DND-41 (cell line): ENCODE measurements around the gene RGPD4.
"Not testable (repeated sequence)": the region's sequence is repeated elsewhere in the genome, so short reads cannot be mapped to it uniquely, and the experiment has no call there.

Source experiments
- ATAC-seq: fragments of 200-7000 bp; cut with Tn5 transposase; 3 replicates; pipeline ENCODE4 v1.9.1; 2021; ENCODE audit warnings: low read depth; ENCODE audit not compliant: insufficient read depth
- DNase-seq: peaks from one replicate; pipeline ENCODE4 v3.0.0-alpha.2; 2020
- H2AFZ ChIP-seq: 2 replicates; pipeline ENCODE4 v1.6.0; 2012; ENCODE audit warnings: low read depth, low read length
- H3K27ac ChIP-seq: 2 replicates; pipeline ENCODE4 v1.5.1; 2012; ENCODE audit warnings: low read length, inconsistent platforms
- H3K27me3 ChIP-seq: fragments of 200-600 bp; sonication (generic); 2 replicates; pipeline ENCODE4 v1.6.0; 2012; ENCODE audit warnings: low read length, mild to moderate bottlenecking, inconsistent platforms; ENCODE audit not compliant: insufficient read depth, poor library complexity
- H3K36me3 ChIP-seq: 2 replicates; pipeline ENCODE4 v1.5.1; 2012; ENCODE audit warnings: low read length, inconsistent platforms; ENCODE audit not compliant: insufficient read depth
- H3K4me1 ChIP-seq: 2 replicates; pipeline ENCODE4 v1.5.1; 2012; ENCODE audit warnings: mild to moderate bottlenecking, low read length; ENCODE audit not compliant: insufficient read depth
- H3K4me2 ChIP-seq: 2 replicates; pipeline ENCODE4 v1.6.0; 2012; ENCODE audit warnings: mild to moderate bottlenecking, moderate library complexity, low read length, inconsistent platforms; ENCODE audit not compliant: insufficient read depth
- H3K4me3 ChIP-seq, 2 experiments: fragments of 200-600 bp in 1 of 2; shearing (Covaris generic) in 1 of 2; 2 replicates each; pipeline ENCODE4 v1.5.1; 2012 to 2016; ENCODE audit warnings: inconsistent platforms in 2 of 2, low read length in 2 of 2, mild to moderate bottlenecking in 2 of 2, low read depth in 1 of 2, moderate library complexity in 1 of 2
- H3K79me2 ChIP-seq: 2 replicates; pipeline ENCODE4 v1.6.0; 2012; ENCODE audit warnings: low read length, inconsistent platforms; ENCODE audit not compliant: insufficient read depth
- H3K9ac ChIP-seq: 2 replicates; pipeline ENCODE4 v1.6.0; 2012; ENCODE audit warnings: low read depth, mild to moderate bottlenecking, inconsistent platforms, low read length, moderate library complexity
- H3K9me3 ChIP-seq: 2 replicates; pipeline ENCODE4 v1.5.1; 2012; ENCODE audit warnings: low read length, moderate library complexity, mild to moderate bottlenecking, inconsistent platforms; ENCODE audit not compliant: insufficient read depth, severe bottlenecking
- H4K20me1 ChIP-seq: 2 replicates; pipeline ENCODE4 v1.6.0; 2012; ENCODE audit warnings: low read length; ENCODE audit not compliant: insufficient read depth
- EZH2 ChIP-seq: IDR thresholded peaks from 3 replicates; pipeline ENCODE4 v1.6.1; 2012; ENCODE audit warnings: borderline replicate concordance, low read depth, mild to moderate bottlenecking, moderate library complexity, low read length, inconsistent platforms; ENCODE audit not compliant: severe bottlenecking
- TF ChIP-seq, protein P1 (sequence below): IDR thresholded peaks from 2 replicates; pipeline ENCODE4 v1.5.1; 2012; ENCODE audit warnings: borderline replicate concordance, low read length, moderate library complexity, mild to moderate bottlenecking; ENCODE audit not compliant: poor library complexity, severe bottlenecking; ENCODE audit errors: extremely low read depth

Gene RGPD4

DNA sequence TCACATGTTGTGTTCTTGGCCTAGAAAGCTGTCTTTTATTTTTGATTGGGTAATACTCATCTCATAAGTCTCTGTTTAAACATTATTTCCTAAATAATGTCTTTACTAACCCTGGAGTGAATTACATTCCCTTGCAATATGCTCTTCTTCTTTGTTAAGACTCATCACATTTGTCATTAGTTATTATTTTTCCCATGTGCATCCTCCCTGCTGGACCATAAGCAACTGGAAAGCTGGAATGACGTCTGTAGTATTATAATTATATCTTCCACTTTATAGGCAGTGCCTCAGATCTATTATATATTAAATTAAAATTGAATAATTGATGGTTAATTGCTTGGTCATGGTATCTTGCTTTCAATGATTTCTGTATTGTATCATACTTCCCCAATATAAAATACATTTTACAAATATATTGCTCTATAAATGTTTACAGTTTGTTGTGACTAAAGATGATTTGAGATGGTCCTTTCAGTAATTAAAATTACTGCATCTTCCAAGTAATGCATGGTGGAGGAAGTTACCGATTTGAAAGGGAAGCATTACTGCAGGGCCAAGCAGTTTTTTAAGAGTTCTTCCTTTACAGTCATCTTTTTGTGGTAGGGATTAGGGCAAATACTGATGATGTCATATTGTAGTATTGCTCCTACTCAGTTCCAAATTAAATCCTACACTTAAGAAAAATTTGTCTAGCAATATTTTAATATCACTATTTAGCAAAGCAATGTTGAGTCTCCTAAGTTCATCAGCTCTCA lies 2.1 kb upstream of the RGPD4 start:
- Histone ChIP-seq H3K79me2 (no peaks in the 10 kb centered on the region), H4K20me1 (no peaks in the 10 kb centered on the region), H3K27me3 (no peaks in the 10 kb centered on the region), H3K36me3 (no peaks in the 10 kb centered on the region), H3K4me1 (no peaks in the 10 kb centered on the region), H3K9me3 (no peaks in the 10 kb centered on the region), H2AFZ (no peak overlapping the region), H3K4me2 (no peak overlapping the region), H3K4me3 (no peak overlapping the region), H3K27ac (no peak overlapping the region), H3K9ac (no peak overlapping the region)
- DNase-seq, result no peak
- no peak for ATAC-seq
- no peak for TF ChIP-seq EZH2
- TF ChIP-seq, protein P1, sequence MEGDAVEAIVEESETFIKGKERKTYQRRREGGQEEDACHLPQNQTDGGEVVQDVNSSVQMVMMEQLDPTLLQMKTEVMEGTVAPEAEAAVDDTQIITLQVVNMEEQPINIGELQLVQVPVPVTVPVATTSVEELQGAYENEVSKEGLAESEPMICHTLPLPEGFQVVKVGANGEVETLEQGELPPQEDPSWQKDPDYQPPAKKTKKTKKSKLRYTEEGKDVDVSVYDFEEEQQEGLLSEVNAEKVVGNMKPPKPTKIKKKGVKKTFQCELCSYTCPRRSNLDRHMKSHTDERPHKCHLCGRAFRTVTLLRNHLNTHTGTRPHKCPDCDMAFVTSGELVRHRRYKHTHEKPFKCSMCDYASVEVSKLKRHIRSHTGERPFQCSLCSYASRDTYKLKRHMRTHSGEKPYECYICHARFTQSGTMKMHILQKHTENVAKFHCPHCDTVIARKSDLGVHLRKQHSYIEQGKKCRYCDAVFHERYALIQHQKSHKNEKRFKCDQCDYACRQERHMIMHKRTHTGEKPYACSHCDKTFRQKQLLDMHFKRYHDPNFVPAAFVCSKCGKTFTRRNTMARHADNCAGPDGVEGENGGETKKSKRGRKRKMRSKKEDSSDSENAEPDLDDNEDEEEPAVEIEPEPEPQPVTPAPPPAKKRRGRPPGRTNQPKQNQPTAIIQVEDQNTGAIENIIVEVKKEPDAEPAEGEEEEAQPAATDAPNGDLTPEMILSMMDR, result no peak

DNA sequence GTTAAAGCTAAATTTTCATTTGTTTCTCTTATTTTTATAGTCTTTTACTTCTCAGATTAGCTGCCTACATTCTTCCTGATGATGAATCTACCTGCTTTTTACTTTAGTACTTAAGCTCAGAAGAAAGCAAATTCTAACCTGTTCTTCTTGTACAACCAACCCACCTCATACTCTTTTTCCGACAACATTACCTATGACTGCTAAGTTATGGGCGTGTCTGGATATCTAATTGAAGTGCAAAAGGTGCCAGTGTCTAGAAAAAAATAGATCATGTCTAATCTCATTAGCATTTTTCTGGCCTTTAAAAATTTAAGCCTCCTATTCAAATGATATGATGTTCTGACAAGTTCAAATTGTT lies 1.5 kb upstream of the RGPD4 start:
- no peaks in the 10 kb centered on the region for H4K20me1 ChIP-seq
- TF ChIP-seq, protein P1, result no peak
- TF ChIP-seq EZH2, result no peak
- no peaks in the 10 kb centered on the region for H3K36me3 ChIP-seq
- no peak overlapping the region for H2AFZ ChIP-seq
- no peaks in the 10 kb centered on the region for H3K79me2 ChIP-seq
- H3K4me3 ChIP-seq, result no peak overlapping the region
- no peak for ATAC-seq
- no peaks in the 10 kb centered on the region for H3K9me3 ChIP-seq
- no peaks in the 10 kb centered on the region for H3K27me3 ChIP-seq
- no peak overlapping the region for H3K4me2 ChIP-seq
- DNase-seq, result no peak
- no peak overlapping the region for H3K9ac ChIP-seq
- no peaks in the 10 kb centered on the region for H3K4me1 ChIP-seq
- H3K27ac ChIP-seq, result no peak overlapping the region

DNA sequence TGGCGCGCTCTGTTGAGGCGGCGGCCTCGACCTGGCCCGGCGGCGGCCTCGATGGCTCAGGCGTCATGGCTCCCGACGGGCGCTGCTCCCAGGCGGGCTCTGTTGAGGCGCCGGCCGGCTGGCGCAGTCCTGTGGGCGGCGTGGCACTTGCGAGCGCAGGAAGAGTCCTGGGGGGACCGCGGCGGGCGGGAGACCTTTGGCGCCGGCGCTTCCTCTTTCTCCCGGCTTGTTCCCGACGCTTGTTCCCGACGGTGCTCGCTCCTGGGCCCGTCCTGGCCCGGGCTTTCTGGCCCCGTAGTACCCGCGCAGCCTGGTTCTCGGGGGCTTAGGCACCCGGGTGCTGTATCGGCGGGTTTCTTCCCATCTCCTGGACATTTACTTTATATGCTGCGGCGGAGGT lies 2.8 kb downstream of the RGPD4 start:
- H3K4me1 ChIP-seq, H3K27me3 ChIP-seq, ATAC-seq, H3K4me3 ChIP-seq, H4K20me1 ChIP-seq, H3K9me3 ChIP-seq, H3K9ac ChIP-seq, DNase-seq, H2AFZ ChIP-seq, H3K27ac ChIP-seq, H3K36me3 ChIP-seq, H3K79me2 ChIP-seq, H3K4me2 ChIP-seq: not testable (repeated sequence)

DNA sequence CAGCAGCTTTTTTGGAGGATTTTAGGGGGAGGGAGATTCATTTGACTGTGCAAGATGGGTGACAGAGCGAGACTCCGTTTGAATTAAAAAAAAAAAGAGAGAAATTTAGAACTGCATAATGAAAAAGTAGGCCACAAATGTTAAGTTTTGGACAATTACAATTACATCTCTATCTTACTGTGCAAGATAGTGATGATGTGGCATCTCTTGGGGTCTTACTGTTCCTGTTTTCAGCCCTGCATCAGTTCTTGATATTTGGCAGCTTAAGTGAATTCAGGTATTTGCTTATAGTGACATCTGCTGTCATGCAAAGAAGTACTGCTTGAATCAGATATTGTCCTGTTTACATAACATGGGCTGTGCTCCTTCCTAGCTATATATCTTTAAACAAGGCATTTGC lies 6.5 kb downstream of the RGPD4 start:
- H3K9ac ChIP-seq, H4K20me1 ChIP-seq, H3K79me2 ChIP-seq, H3K4me2 ChIP-seq, H3K4me3 ChIP-seq, H3K4me1 ChIP-seq, H3K27me3 ChIP-seq, H3K9me3 ChIP-seq, DNase-seq, H2AFZ ChIP-seq, H3K36me3 ChIP-seq, ATAC-seq, H3K27ac ChIP-seq: not testable (repeated sequence)

DNA sequence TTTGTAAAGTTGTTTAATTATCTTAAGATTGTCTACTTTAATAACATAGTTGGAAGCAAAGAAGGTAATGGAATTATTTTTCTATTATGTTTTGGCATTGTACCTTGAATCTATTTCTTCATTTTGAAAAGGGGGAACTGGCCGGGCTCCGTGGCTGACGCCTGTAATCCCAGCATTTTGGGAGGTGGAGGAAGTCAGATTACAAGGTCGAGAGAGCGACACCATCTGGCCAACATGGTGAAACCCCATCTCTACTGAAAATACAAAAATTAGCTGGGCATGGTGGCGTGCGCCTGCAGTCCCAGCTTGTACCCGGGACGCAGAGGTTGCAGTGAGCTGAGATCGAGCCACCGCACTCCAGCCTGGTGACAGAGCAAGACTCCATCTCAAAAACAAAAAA lies 6.9 kb downstream of the RGPD4 start:
- not testable (repeated sequence) for H3K4me1 ChIP-seq, H3K4me3 ChIP-seq, DNase-seq, H3K4me2 ChIP-seq, H3K27me3 ChIP-seq, H2AFZ ChIP-seq, H3K27ac ChIP-seq, H3K79me2 ChIP-seq, H3K9ac ChIP-seq, H3K36me3 ChIP-seq, H3K9me3 ChIP-seq, ATAC-seq, H4K20me1 ChIP-seq

DNA sequence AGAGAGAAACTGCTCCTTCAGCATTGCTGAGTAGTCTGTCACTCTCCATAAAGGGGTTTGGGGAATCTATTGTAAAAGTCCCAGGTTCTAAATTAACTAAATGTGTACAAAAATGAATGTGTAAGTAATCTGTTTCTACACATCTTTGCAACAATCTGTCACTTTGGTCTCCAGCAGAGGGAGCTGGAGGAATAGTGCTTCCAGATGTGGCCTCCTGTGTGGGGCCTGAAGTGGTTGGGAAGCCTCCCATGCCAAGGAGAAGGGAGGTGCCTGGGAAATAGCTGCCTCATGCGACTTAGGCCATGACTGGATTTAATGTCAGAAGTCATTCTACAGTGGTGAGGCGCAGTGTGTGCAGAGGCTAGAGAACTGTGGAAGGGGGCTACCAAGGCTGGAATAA lies 89.4 kb downstream of the RGPD4 start:
- not testable (repeated sequence) for H3K36me3 ChIP-seq, H3K4me1 ChIP-seq, H3K79me2 ChIP-seq, H3K27ac ChIP-seq, H3K9me3 ChIP-seq, H2AFZ ChIP-seq, H3K4me3 ChIP-seq, H3K27me3 ChIP-seq, H3K4me2 ChIP-seq, H3K9ac ChIP-seq, H4K20me1 ChIP-seq
- DNase-seq (peak; percentile 36), ATAC-seq (peak; percentile 79)
